KOPT-K1 (cell line): ENCODE data around the gene DNAJC17.

Source experiments
- H3K27ac ChIP-seq: fragments of 200-600 bp; sonication (generic); 2 replicates; pipeline ENCODE4 v1.5.1; 2016; ENCODE audit warnings: antibody characterized with exemption, mild to moderate bottlenecking, low read depth, low read length; ENCODE audit not compliant: poor library complexity, severe bottlenecking
- H3K36me3 ChIP-seq: fragments of 200-600 bp; sonication (generic); 2 replicates; pipeline ENCODE4 v1.5.1; 2017; ENCODE audit warnings: antibody characterized with exemption, mild to moderate bottlenecking, low read length, moderate library complexity; ENCODE audit not compliant: insufficient read depth
- H3K9me3 ChIP-seq: fragments of 200-600 bp; sonication (generic); 2 replicates; pipeline ENCODE4 v1.5.1; 2017; ENCODE audit warnings: antibody characterized with exemption, low read length, mild to moderate bottlenecking; ENCODE audit not compliant: insufficient read depth, poor library complexity, severe bottlenecking

Gene DNAJC17

DNA sequence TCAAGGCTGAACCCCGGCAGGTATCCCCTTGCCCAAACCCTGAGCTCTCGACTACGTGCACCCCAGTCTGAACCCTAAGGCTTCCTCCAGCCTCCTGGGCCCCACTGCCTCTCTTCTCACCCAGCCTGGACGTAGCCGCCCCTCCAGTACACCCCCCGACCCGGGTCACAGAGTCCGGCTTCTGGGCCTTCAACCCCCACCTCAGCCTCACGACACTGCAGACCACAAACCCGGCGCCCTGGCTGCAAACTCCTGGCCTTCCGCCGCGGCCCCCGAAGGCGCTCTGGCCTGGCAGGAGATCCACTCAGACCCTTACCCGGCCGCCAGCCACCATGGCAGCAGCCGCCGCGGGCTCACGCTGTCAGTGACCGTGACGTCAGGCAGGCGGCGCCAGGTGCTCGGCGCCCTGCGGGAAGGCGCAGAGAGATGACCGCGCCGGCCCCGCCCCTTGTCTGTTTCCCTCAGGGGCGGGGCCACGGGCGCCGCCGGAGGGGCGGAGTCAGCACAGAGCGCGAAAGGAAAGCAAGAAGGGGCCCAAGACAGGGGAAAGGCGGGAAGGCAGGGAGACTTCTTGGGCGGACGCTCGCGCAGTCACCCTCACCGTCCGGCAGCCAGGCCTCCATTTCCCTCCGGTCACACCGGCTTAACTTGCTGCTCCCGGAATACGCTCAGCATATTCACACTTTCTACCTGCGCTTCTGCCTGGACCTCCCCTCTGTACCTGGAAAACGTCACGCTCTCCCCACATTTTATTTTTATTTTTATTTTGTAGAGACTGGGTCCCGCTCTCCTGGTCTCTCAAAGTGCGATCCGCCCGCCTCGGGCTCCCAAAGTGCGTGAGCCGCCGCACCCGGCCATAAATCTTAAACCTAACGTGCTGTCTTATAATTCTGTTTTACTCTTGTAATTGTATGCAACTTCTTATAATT is 52.1 kb downstream of the DNAJC17 start, which contains the start of gene RMDN3:
RMDN3 (minus strand) TSS at position 372 of the 929 bp plus-strand sequence. CDS start 471 bp downstream, outside the sequence.
- Histone ChIP-seq H3K27ac (peak within 1 kb of the TSS; percentile 96), H3K36me3 (peaks cover 29% of the 10 kb centered on the region), H3K9me3 (no peaks in the 10 kb centered on the region)

DNA sequence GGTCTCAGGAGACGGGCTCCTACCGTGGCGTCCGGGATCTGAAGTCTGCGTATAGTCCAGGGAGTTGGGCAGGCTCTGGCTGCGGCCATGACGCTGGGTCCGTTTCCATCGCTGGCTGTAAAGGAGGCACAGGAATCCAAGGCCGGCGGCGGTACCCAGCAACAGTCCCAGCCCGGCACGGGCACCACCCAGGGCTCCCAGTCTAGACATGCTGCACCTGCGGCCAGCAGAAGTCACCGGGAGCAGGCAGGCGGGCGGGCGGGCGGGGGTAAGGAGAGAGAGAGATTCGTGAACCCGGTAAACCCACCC is 52.7 kb downstream of the DNAJC17 start:
- H3K27ac ChIP-seq, result peak overlapping the region; percentile 96
- H3K36me3 ChIP-seq, result peaks cover 35% of the 10 kb centered on the region
- no peaks in the 10 kb centered on the region for H3K9me3 ChIP-seq

DNA sequence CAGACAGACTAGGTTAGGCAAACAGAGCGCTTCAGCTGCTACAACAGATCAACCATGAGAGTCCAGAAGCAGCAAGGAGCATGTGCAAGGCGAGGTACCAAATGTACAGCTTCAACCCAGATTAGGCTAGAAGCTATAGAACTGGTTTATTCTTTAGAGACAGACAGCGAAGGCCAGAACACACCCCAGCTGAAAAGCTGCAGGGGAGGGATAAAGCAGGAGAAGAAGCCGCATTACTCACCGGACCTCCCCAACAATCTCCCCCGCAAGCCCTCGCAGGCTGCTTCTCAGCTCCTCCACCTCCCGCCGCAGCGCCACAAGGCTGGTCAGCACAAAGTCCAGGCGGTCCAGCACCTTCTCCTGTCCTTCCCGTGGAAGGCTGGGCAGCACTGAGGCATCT is 55.5 kb downstream of the DNAJC17 start:
- Histone ChIP-seq H3K27ac (peak overlapping the region; percentile 96), H3K36me3 (peaks cover 60% of the 10 kb centered on the region), H3K9me3 (no peaks in the 10 kb centered on the region)

DNA sequence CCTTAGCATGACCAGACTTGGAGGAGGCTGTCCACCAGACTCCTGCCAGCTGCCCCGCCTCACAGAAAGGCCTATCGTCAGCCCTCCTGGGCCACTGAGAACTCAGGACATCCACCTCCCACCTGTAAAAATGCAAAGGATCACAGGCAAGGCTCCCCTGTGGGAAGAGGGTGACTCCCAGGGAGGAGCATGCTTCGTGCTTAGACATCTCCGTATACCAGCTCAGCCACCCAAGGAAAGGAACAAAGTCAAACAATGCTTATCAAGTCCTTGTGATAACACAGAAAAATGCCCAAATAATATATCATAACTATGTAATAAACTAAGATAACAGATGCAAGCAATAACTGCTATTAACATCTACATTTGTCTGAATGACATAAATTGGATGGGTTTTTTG is 56.4 kb downstream of the DNAJC17 start:
- H3K27ac ChIP-seq, result no peak overlapping the region
- no peaks in the 10 kb centered on the region for H3K9me3 ChIP-seq
- H3K36me3 ChIP-seq, result peaks cover 63% of the 10 kb centered on the region

DNA sequence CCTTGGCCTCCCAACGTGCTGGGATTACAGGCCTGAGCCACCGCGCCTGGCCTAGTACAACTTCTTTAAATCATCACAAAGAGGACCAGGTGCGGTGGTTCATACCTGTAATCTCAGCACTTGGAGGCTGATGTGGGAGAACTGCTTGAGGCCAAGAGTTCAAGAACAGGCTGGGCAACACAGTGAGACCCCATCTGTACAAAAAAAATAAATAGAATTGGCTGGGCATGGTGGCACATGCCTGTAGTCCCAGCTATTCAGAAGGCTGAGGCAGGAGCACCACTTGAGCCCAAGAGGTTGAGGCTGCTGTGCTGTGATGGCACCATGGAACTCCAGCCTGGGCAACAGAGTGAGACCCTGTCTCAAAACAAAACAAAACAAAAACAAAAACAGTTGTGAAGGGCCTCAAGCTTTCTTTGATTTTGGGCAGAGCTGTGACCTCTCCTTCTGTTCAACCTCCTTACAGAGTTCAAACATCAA is 58.1 kb downstream of the DNAJC17 start:
- Histone ChIP-seq H3K9me3 (no peaks in the 10 kb centered on the region), H3K27ac (no peak overlapping the region), H3K36me3 (peaks cover 80% of the 10 kb centered on the region)

DNA sequence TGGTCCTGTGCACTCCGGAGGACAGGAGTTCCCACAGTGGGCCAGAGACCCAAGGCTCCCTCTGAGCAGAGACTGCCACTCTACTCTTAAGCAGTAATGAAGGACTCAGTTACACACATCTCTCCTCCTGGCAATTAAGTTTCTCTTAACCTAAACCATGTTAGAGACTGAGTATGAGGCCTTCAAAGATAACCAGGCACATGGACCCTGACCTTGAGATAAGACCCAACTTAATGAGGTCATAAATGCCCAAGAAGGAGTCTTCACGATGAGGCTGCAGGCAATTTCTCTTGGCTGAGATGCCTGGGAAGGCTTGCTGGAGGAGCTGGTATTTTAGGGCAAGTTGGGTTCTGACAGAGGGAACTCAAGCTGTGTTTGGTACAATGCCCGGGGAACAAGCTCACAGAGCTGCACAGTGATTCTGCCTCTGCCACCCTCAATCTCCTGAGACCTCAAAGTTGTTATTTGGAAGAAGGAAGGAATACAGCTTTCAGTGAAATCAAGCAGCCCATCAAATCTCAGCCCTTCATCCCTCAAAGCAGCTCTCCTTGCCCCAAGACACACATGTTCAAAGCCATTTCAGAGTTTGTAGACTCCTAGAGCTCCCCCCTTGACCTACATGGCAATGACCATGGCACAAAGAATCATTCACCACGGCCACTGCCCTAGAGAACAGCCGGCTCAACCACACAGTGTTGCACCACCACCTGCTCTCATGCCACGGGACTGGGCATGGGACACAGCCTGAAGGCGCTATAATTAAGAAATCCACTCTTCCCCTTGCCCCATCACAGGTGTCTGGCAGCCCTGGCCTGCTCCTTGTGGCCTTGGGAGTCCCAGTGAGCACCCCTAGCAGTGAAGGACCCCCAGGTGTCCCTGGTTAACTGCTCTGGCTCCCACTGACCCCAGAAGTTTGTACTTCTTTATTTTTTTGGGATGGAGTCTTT is 59.3 kb downstream of the DNAJC17 start:
- peaks cover 83% of the 10 kb centered on the region for H3K36me3 ChIP-seq
- H3K27ac ChIP-seq, result peak overlapping the region; percentile 20
- H3K9me3 ChIP-seq, result no peaks in the 10 kb centered on the region

DNA sequence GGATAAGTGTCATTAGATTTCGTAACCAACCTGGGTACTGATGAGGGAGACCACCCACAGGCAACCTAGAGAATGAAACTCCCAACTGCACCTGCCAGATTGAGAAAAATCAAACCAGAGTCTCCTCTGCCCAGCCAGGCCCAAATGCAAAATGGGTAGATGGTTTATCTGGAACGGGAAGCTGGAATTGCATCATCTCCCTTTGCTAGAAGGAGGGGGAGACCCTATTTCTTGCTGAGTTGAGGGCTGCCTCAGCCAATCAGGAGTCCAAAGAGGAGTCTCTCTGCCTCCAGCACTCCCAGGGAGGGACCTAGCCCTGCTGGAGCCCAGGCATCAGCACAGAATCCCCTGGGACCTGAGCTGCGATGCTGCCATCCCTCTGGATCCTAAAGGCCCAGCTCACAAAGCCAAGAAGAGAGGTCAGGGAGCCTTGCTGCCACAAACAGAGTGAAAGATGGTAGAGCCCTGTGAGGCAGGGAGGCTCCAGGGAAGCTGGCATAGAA is 60.3 kb downstream of the DNAJC17 start:
- Histone ChIP-seq H3K36me3 (peaks cover 83% of the 10 kb centered on the region), H3K9me3 (no peaks in the 10 kb centered on the region), H3K27ac (peak overlapping the region; percentile 20)

DNA sequence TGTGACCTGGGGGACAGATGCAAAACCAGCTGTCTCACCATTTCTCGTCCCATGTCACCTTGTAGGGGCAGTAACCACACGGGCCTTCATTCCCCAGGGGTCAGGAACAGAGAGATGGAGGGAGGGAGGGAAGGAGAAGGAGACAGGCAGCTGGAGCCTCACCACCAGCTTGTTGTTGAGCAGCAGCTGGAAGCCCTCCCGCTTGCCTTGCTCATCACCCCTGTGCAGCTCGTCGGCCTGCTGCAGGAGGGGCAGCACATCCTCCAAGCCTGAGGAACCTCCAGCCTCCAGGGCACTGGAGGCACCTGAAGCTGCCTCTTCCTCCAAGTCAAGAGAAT is 62.5 kb downstream of the DNAJC17 start:
- Histone ChIP-seq H3K36me3 (peaks cover 84% of the 10 kb centered on the region), H3K9me3 (no peaks in the 10 kb centered on the region), H3K27ac (peak overlapping the region; percentile 65)

DNA sequence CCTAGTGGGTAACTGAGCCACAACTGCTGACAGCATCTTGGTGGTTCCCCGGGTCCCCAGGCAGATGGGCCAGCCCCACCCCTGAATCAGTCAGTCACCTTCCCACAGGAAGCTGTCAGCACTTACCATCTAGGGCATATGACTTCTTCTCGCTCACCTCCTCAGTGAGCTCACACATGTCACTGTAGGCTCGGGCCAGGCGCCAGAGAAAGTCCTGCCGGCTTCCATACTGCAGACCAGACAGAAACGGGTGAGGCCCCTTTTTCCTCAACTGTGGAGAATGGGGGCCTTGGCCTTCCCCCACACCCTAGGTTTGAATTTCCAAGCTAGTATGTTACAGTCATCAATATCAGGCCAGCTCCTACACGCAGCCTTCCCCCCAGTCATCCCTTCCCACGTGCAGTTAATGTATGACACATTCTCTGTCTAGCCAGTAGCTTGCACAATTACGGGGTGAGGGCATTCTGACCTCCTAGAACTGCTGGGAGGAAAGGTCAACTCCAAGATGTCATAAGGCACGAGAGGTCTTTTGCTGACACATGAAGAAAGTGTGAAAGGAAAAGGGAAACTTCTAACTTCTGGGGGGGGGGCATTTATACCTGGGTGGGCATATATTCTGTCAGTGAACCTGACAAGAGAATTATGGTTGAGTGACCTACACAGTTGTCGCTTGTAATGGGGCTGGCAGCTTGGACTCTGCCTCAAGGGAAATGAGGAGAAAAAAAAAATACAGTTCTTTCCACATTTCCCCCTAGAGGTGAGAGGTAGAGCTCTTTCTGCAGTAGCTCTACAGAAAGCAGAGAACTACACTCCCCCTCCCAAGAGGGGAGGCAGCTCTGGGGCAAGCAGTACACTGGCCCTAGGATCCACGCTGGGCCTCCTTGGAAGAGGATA is 63.1 kb downstream of the DNAJC17 start:
- H3K27ac ChIP-seq, result peak overlapping the region; percentile 65
- no peaks in the 10 kb centered on the region for H3K9me3 ChIP-seq
- H3K36me3 ChIP-seq, result peaks cover 84% of the 10 kb centered on the region

DNA sequence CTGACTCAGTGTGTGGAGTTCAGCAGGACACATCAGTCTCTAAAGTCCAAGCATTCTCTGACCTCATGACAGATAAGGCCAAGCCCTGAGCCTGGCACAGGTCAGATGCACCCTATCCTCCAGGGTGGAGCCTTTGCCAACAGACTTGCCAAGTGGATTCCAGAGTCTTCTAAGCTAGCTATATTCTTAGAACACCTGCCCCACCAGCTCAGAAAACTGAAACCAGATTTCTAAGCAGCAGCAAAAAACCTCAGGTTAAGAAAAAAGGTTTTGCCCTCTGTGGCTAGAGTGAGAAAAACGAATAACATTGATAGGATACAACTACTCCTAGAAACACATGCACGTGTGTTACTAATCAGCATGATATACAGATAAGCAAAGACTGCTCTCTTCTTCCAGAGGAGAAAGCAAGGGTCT is 63.8 kb downstream of the DNAJC17 start:
- no peaks in the 10 kb centered on the region for H3K9me3 ChIP-seq
- H3K36me3 ChIP-seq, result peaks cover 86% of the 10 kb centered on the region
- peak overlapping the region; percentile 65 for H3K27ac ChIP-seq

DNA sequence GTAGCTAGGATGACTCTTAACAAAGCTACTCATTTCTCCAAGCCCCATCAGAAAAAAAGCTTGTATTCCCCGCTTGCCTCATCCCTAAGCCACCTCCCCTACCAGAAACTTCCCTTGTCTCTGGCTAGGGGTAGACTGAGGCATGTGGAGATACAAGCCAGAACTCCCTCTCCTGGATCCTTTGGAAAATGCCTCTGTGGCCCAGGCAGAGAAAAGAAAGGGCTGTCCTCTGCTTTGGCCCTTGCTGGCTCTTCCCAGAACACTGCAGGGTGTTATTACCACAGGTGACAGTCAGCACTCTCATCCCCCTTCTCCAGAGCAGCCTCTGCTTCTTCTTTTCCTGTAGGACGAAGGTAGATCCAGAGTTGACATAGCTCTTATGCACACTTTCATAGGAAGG is 67.4 kb downstream of the DNAJC17 start:
- Histone ChIP-seq H3K36me3 (peaks cover 92% of the 10 kb centered on the region), H3K27ac (no peak overlapping the region), H3K9me3 (no peaks in the 10 kb centered on the region)

DNA sequence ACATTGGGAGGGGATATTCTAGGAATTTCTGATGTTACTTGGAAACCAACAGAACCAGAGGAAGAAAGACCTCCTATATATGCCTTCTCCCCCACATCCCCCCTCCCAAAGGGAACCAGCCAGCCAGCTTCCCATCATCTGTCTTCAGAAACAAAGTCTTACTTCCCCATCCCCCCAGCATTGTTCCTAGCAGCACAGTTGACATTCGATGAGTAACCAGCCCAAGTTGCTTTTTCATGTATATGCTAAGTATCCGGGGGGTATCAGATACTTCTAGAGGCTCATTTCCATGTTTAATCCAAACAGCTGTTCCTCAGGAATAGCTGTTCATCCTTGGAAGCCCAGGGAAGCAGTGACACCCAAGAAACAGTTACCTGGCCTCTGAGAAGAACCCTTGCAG is 68.2 kb downstream of the DNAJC17 start:
- peaks cover 92% of the 10 kb centered on the region for H3K36me3 ChIP-seq
- H3K9me3 ChIP-seq, result no peaks in the 10 kb centered on the region
- H3K27ac ChIP-seq, result no peak overlapping the region

DNA sequence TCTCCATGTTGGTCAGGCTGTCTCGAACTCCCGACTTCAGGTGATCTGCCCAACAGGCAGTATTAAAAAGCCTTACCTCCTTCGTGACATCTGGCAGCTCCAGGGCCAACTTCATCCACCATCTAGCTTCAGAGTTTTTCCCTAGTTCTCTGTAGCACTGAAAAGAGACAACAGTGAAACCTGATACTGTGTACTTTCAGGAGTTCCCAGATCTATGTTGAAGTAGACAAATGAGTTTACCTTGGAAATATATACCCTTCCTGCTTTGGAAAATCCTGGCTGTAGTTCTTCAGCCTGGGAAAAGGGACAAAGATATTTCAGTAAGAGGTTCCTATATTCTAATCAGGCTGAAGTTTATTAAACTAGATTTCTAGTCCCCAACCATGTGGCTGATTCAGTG is 70.2 kb downstream of the DNAJC17 start:
- Histone ChIP-seq H3K9me3 (no peaks in the 10 kb centered on the region), H3K27ac (no peak overlapping the region), H3K36me3 (peaks cover 100% of the 10 kb centered on the region)

DNA sequence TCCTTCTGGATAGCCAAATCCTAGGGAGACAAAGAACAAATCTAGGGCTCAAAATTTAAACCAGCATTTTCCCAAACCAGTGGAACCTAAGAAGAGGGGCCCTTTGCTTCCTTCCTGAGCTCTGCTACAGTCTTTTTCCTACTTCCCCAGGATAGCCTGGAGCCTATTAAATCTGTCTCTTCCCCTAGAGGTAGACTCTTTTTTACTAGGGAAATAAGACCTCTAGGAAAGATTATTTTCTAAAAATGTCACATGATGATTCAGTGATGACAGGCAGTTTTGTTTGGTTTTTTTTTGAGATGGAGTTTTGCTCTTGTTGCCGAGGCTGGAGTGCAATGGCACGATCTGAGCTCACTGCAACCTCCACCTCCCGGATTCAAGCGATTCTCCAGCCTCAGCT is 70.7 kb downstream of the DNAJC17 start:
- no peaks in the 10 kb centered on the region for H3K9me3 ChIP-seq
- peaks cover 100% of the 10 kb centered on the region for H3K36me3 ChIP-seq
- H3K27ac ChIP-seq, result no peak overlapping the region
